IMR-90 (cell line): ENCODE results near the gene PDE11A. TPM values are rescaled to one million over a fixed set of nuclear protein-coding genes. Genes with fewer than 3 reads are reported as not detected.

Experiments
- ATAC-seq: fragments of 200-7000 bp; cut with Tn5 transposase; 2 replicates; pipeline ENCODE4 v1.9.1; 2020; ENCODE audit warnings: low read depth, mild to moderate bottlenecking, moderate library complexity
- BruUV-seq: library from RNA; stranded (reverse); fragments of 400-500 nt; replicated peaks from 2 replicates; lab custom pipeline; 2021; lab: Mats Ljungman, UMichigan
- CTCF ChIA-PET: fragments of 300-600 bp; formaldehyde crosslinking; extraction: SDS; loops from one replicate; lab custom pipeline; 2021; ENCODE audit warnings: antibody characterized with exemption; lab: Yijun Ruan, JAX
- POLR2A ChIA-PET: fragments of 300-600 bp; sonication (Branson Sonifier 250); formaldehyde crosslinking; loops from one replicate; lab custom pipeline; 2022; ENCODE audit warnings: antibody characterized with exemption; ENCODE audit not compliant: unreplicated experiment; lab: Charles Lee
- DNase-seq: peaks from one replicate; pipeline ENCODE4 v3.0.0; 2013
- H2AFZ ChIP-seq: replicated peaks from 2 replicates; pipeline ENCODE3; 2013; ENCODE audit warnings: low read length, mild to moderate bottlenecking; ENCODE audit not compliant: poor library complexity
- H2AK5ac ChIP-seq: 2 replicates; pipeline ENCODE4 v1.6.1; 2013; ENCODE audit warnings: low read depth, low read length, inconsistent platforms
- H2AK9ac ChIP-seq: replicated peaks from 2 replicates; pipeline ENCODE3; 2013; ENCODE audit warnings: mild to moderate bottlenecking, low read depth, low read length, moderate library complexity; ENCODE audit not compliant: poor library complexity
- H2BK120ac ChIP-seq: 2 replicates; pipeline ENCODE4 v1.6.1; 2013; ENCODE audit warnings: low read depth, low read length, inconsistent platforms
- H2BK15ac ChIP-seq: 3 replicates; pipeline ENCODE4 v1.6.1; 2013; ENCODE audit warnings: low read depth, low read length, inconsistent platforms
- H2BK20ac ChIP-seq: 2 replicates; pipeline ENCODE4 v1.6.1; 2013; ENCODE audit warnings: low read depth, mild to moderate bottlenecking, inconsistent platforms, low read length, moderate library complexity
- H2BK5ac ChIP-seq: 2 replicates; pipeline ENCODE4 v1.6.1; 2013; ENCODE audit warnings: mild to moderate bottlenecking, low read depth, low read length, inconsistent platforms; ENCODE audit not compliant: poor library complexity, severe bottlenecking
- H3K14ac ChIP-seq: replicated peaks from 2 replicates; pipeline ENCODE4 v1.6.1; 2013; ENCODE audit warnings: low read depth, low read length, inconsistent platforms
- H3K18ac ChIP-seq: 2 replicates; pipeline ENCODE4 v1.6.1; 2013; ENCODE audit warnings: low read depth, low read length, control low read depth
- H3K23ac ChIP-seq: 2 replicates; pipeline ENCODE4 v1.6.1; 2013; ENCODE audit warnings: low read depth, low read length, inconsistent platforms
- H3K27ac ChIP-seq: 2 replicates; pipeline ENCODE4 v1.5.1; 2013; ENCODE audit warnings: mild to moderate bottlenecking, control low read depth, low read length; ENCODE audit not compliant: insufficient read depth
- H3K27me3 ChIP-seq: 2 replicates; pipeline ENCODE4 v1.6.1; 2013; ENCODE audit warnings: low read length; ENCODE audit not compliant: control insufficient read depth, insufficient read depth
- H3K36me3 ChIP-seq: 2 replicates; pipeline ENCODE4 v1.6.1; 2013; ENCODE audit warnings: low read length, mixed read lengths; ENCODE audit not compliant: control insufficient read depth, insufficient read depth
- H3K4ac ChIP-seq: 2 replicates; pipeline ENCODE4 v1.6.1; 2013; ENCODE audit warnings: low read depth, low read length, inconsistent platforms
- H3K4me1 ChIP-seq: 2 replicates; pipeline ENCODE4 v1.6.1; 2013; ENCODE audit warnings: low read length, mixed read lengths; ENCODE audit not compliant: control insufficient read depth, insufficient read depth
- H3K4me2 ChIP-seq: 2 replicates; pipeline ENCODE4 v1.6.1; 2013; ENCODE audit warnings: low read depth, mild to moderate bottlenecking, control low read depth, low read length, moderate library complexity
- H3K4me3 ChIP-seq: 2 replicates; pipeline ENCODE4 v1.5.1; 2013; ENCODE audit warnings: low read depth, mild to moderate bottlenecking, control low read depth, low read length, moderate library complexity; ENCODE audit not compliant: insufficient read depth
- H3K56ac ChIP-seq: 2 replicates; pipeline ENCODE4 v1.6.1; 2013; ENCODE audit warnings: low read length, inconsistent platforms; ENCODE audit not compliant: insufficient read depth; ENCODE audit errors: extremely low read depth
- H3K79me1 ChIP-seq, 2 experiments: 2 replicates each; pipeline ENCODE4 v1.6.1; 2013; ENCODE audit warnings: low read length in 2 of 2, inconsistent platforms in 1 of 2, low read depth in 1 of 2
- H3K9ac ChIP-seq: 2 replicates; pipeline ENCODE4 v1.6.1; 2013; ENCODE audit warnings: low read depth, low read length, control low read depth
- H3K9me1 ChIP-seq: 2 replicates; pipeline ENCODE4 v1.6.1; 2013; ENCODE audit warnings: low read length, inconsistent platforms; ENCODE audit not compliant: insufficient read depth
- H3K9me3 ChIP-seq: 2 replicates; pipeline ENCODE4 v1.6.1; 2013; ENCODE audit warnings: low read length; ENCODE audit not compliant: control insufficient read depth, insufficient read depth
- H4K20me1 ChIP-seq: 2 replicates; pipeline ENCODE4 v1.6.1; 2013; ENCODE audit warnings: low read length, inconsistent platforms; ENCODE audit not compliant: insufficient read depth
- H4K5ac ChIP-seq: 2 replicates; pipeline ENCODE4 v1.6.1; 2013; ENCODE audit warnings: mild to moderate bottlenecking, low read depth, low read length, control low read depth
- H4K8ac ChIP-seq, 2 experiments: 2 replicates each; pipeline ENCODE4 v1.6.1; 2013; ENCODE audit warnings: low read depth in 2 of 2, low read length in 2 of 2, control low read depth in 1 of 2, inconsistent platforms in 1 of 2
- H4K91ac ChIP-seq: 2 replicates; pipeline ENCODE4 v1.6.1; 2013; ENCODE audit warnings: low read depth, low read length, inconsistent platforms; ENCODE audit not compliant: insufficient read depth
- BHLHE40 ChIP-seq: fragments of 150-350 bp; IDR thresholded peaks from 2 replicates; pipeline ENCODE4 v1.6.1; 2016; ENCODE audit warnings: mild to moderate bottlenecking, low read depth, low read length
- CEBPB ChIP-seq: IDR thresholded peaks from 2 replicates; pipeline ENCODE4 v1.6.1; 2012; ENCODE audit warnings: low read depth, low read length, improper control_type of control experiment
- CHD1 ChIP-seq: IDR thresholded peaks from 2 replicates; pipeline ENCODE4 v1.6.1; 2012; ENCODE audit warnings: low read depth, low read length, improper control_type of control experiment
- FOS ChIP-seq: fragments of 150-350 bp; IDR thresholded peaks from 2 replicates; pipeline ENCODE4 v1.6.1; 2016; ENCODE audit warnings: low read depth, low read length
- MAFK ChIP-seq: IDR thresholded peaks from 2 replicates; pipeline ENCODE4 v1.6.1; 2012; ENCODE audit warnings: low read depth, low read length, improper control_type of control experiment
- MAZ ChIP-seq: IDR thresholded peaks from 2 replicates; pipeline ENCODE4 v1.6.1; 2012; ENCODE audit warnings: low read depth, mild to moderate bottlenecking, low read length, improper control_type of control experiment, moderate library complexity, borderline replicate concordance
- MXI1 ChIP-seq: IDR thresholded peaks from 2 replicates; pipeline ENCODE4 v1.6.1; 2012; ENCODE audit warnings: low read depth, mild to moderate bottlenecking, low read length, moderate library complexity, borderline replicate concordance
- NFE2L2 ChIP-seq: fragments of 150-350 bp; IDR thresholded peaks from 2 replicates; pipeline ENCODE4 v1.6.1; 2016; ENCODE audit warnings: low read depth, mild to moderate bottlenecking, low read length
- POLR2A ChIP-seq: IDR thresholded peaks from 2 replicates; pipeline ENCODE4 v1.6.1; 2012; ENCODE audit warnings: mild to moderate bottlenecking, low read depth, low read length
- RCOR1 ChIP-seq: IDR thresholded peaks from 2 replicates; pipeline ENCODE4 v1.6.1; 2012; ENCODE audit warnings: mild to moderate bottlenecking, low read length, improper control_type of control experiment; ENCODE audit not compliant: insufficient replicate concordance
- RFX5 ChIP-seq: IDR thresholded peaks from 2 replicates; pipeline ENCODE4 v1.8.0; 2012; ENCODE audit warnings: low read depth, mild to moderate bottlenecking, low read length, moderate library complexity
- SMC3 ChIP-seq: fragments of 150-350 bp; IDR thresholded peaks from 2 replicates; pipeline ENCODE4 v1.6.1; 2016; ENCODE audit warnings: low read depth, mild to moderate bottlenecking, antibody characterized with exemption, low read length, moderate library complexity
- WGBS, 2 experiments: methylation state at CpG; one replicate each; pipeline versions ENCODE4 v1.1.5 to v1.1.7; 2013; ENCODE audit warnings: missing lambda C conversion rate in 2 of 2; ENCODE audit not compliant: insufficient read length in 1 of 2; ENCODE audit errors: extremely low coverage in 2 of 2; 5-methylcytosine and 5-hydroxymethylcytosine counted together
- dilution Hi-C: fragments of 300-500 bp; cut with HindIII; formaldehyde crosslinking; loops from one replicate; pipeline ENCODE4 v1.14.3; 2018; ENCODE audit warnings: low sequenced_read_pairs; ENCODE audit not compliant: unreplicated experiment
- in situ Hi-C: fragments of 300-500 bp; cut with MboI; formaldehyde crosslinking; loops from 3 replicates; pipeline ENCODE4 v1.14.3; 2019; ENCODE audit warnings: low sequenced_read_pairs, inconsistent platforms, mixed read lengths
- intact Hi-C: fragments of 100-400 bp; cut with micrococcal nuclease; formaldehyde crosslinking; loops from 2 replicates; pipeline ENCODE4 v1.10.0; 2022
- polyA plus RNA-seq, 3 experiments: library from polyadenylated mRNA; depleted of rRNA; stranded (reverse); fragments of >200 nt; gene quantifications; 2 replicates each; pipeline ENCODE4 v1.2.3, GENCODE V29; 2012; ENCODE audit warnings: low replicate concordance in 1 of 3
- total RNA-seq: library from RNA; depleted of rRNA; stranded (reverse); fragments of >200 nt; gene quantifications from 2 replicates; pipeline ENCODE4 v1.2.3, GENCODE V29; 2012
- TF ChIP-seq, protein P1 (sequence below): conservative IDR thresholded peaks from 2 replicates; pipeline ENCODE4 v1.5.1; 2012; ENCODE audit warnings: mild to moderate bottlenecking, low read depth, low read length, improper control_type of control experiment
- TF ChIP-seq, protein P2 (sequence below): fragments of 150-350 bp; IDR thresholded peaks from 2 replicates; pipeline ENCODE4 v1.6.1; 2016; ENCODE audit warnings: low read depth, mild to moderate bottlenecking, low read length, moderate library complexity, borderline replicate concordance

PDE11A gene
- total and polyA plus RNA-seq, 2 of the 4 experiments (the other 2 are of a cell fraction) = 0.21 to 0.72 TPM

DNA sequence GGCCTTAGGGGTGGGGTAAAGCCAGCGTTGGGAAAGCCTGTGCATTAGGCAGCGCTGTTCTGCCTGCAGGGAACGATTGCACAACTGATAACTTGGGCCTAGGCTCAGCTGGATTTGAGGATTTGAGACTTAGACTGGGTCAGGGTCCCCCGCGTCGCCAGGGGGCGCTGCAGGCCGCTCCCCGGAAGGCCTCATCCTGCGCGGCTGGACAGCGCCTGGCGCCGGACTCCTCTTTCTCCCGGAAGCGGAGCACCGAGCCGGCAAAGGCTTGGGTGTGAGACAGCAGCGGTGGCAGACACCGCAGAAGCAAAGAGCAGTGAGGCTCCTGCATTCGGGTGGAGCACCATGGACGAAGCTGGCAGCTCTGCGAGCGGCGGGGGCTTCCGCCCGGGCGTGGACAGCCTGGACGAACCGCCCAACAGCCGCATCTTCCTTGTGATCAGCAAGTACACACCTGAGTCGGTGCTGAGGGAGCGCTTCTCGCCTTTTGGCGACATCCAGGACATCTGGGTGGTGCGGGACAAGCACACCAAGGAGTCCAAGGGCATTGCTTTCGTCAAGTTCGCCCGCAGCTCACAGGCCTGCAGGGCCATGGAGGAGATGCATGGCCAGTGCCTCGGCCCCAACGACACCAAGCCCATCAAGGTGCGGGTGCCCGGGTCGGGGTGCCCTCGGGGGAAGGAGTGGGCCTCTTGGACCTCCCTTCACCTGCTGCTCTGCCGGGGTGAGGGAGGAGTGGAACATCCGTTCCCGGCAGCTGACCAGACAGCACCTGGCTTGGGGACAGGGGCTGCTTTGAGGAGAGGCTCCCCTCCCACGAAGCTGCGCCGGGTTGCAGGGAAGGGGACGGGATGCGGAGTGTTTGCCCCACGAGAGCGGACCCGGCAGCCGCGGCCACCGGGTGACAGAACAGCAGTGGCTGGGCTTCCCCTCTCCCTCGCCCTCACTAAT lies 39.9 kb upstream of the PDE11A start, which contains the start of gene RBM45:
RBM45 (plus strand) TSS at position 236 of the 951 bp plus-strand sequence; CDS start at position 346, 110 bp downstream.
- Histone ChIP-seq H4K5ac (peak within 1 kb of the TSS; percentile 67), H2AK5ac (no peak within 1 kb of the TSS), H4K20me1 (no peaks in the 10 kb centered on the region), H4K91ac (peak within 1 kb of the TSS; percentile 26; the same call in 1 of the 2 replicates), H2BK15ac (no peak within 1 kb of the TSS), H3K27me3 (no peaks in the 10 kb centered on the region), H3K9me1 (peaks cover 6% of the 10 kb centered on the region), H3K4ac (peak within 1 kb of the TSS; percentile 54), H2AK9ac (peak within 1 kb of the TSS; percentile 87), H3K27ac (peak within 1 kb of the TSS; percentile 24), H3K23ac (peak within 1 kb of the TSS; percentile 63), H2BK20ac (0 out of 2 replicates have a peak within 1 kb of the TSS, but pooled peaks have one; percentile 10), H2BK120ac (peak within 1 kb of the TSS; percentile 25; the same call in 1 of the 2 replicates), H3K9ac (peak within 1 kb of the TSS; percentile 80), H3K4me2 (peak within 1 kb of the TSS; percentile 64), H3K14ac (peak within 1 kb of the TSS; percentile 88), H4K8ac (peak within 1 kb of the TSS; percentile 52 to 78; a peak in 3 of 4 replicates), H2BK5ac (no peak within 1 kb of the TSS), H3K79me1 (peaks cover 4 to 9% of the 10 kb centered on the region in 2 experiments; a peak in 3 of 4 replicates), H2AFZ (peak within 1 kb of the TSS; percentile 96), H3K36me3 (no peaks in the 10 kb centered on the region), H3K4me3 (peak within 1 kb of the TSS; percentile 81), H3K18ac (peak within 1 kb of the TSS; percentile 3; the same call in 1 of the 2 replicates), H3K56ac (no peak within 1 kb of the TSS), H3K9me3 (no peaks in the 10 kb centered on the region), H3K4me1 (peaks cover 1% of the 10 kb centered on the region)
- CTCF ChIA-PET = interaction anchor here (0.5 to 2.8 kb wide), 19 partner anchors 9 to 1126 kb away, joined by 3 to 18 read pairs (median 3); no protein-coding TSS in a partner anchor
- intact Hi-C loops (loop anchor here (1.0 to 10.0 kb wide), 7 partner anchors 80 to 802 kb away; partner anchors contain the start of gene OSBPL6), in situ Hi-C loops (no loop called here), dilution Hi-C loops (no loop called here)
- DNase-seq (peak; percentile 89), ATAC-seq (peak; percentile 98)
- BruUV-seq = no TSS peak
- WGBS, 2 experiments = 1% methylated on average over 29 of the region's 60 CpGs; no CpG with 5 or more reads in 1 of the 2 experiments
- POLR2A ChIA-PET = no interaction called here
- TF ChIP-seq POLR2A (peak; percentile 65; the same call in 1 of the 2 replicates), MAFK (no peak), CHD1 (no peak), BHLHE40 (no peak; the same call in 1 of the 2 replicates), FOS (no peak), RFX5 (no peak), MXI1 (peak; percentile 81; the same call in 1 of the 2 replicates), NFE2L2 (no peak), SMC3 (peak; percentile 64), MAZ (peak; percentile 66; the same call in 1 of the 2 replicates), RCOR1 (peak; percentile 75), CEBPB (peak; percentile 99)
- TF ChIP-seq, protein P1, sequence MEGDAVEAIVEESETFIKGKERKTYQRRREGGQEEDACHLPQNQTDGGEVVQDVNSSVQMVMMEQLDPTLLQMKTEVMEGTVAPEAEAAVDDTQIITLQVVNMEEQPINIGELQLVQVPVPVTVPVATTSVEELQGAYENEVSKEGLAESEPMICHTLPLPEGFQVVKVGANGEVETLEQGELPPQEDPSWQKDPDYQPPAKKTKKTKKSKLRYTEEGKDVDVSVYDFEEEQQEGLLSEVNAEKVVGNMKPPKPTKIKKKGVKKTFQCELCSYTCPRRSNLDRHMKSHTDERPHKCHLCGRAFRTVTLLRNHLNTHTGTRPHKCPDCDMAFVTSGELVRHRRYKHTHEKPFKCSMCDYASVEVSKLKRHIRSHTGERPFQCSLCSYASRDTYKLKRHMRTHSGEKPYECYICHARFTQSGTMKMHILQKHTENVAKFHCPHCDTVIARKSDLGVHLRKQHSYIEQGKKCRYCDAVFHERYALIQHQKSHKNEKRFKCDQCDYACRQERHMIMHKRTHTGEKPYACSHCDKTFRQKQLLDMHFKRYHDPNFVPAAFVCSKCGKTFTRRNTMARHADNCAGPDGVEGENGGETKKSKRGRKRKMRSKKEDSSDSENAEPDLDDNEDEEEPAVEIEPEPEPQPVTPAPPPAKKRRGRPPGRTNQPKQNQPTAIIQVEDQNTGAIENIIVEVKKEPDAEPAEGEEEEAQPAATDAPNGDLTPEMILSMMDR = peak; percentile 99
- TF ChIP-seq, protein P2, sequence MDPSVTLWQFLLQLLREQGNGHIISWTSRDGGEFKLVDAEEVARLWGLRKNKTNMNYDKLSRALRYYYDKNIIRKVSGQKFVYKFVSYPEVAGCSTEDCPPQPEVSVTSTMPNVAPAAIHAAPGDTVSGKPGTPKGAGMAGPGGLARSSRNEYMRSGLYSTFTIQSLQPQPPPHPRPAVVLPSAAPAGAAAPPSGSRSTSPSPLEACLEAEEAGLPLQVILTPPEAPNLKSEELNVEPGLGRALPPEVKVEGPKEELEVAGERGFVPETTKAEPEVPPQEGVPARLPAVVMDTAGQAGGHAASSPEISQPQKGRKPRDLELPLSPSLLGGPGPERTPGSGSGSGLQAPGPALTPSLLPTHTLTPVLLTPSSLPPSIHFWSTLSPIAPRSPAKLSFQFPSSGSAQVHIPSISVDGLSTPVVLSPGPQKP = no peak
